ENCODE results near the gene CDC42BPB.

CDC42BPB gene

GRCh38 chr14:102911991-102912761 is 145.2 kb downstream of the CDC42BPB start:
- DNase-seq, result no peak

DNA sequence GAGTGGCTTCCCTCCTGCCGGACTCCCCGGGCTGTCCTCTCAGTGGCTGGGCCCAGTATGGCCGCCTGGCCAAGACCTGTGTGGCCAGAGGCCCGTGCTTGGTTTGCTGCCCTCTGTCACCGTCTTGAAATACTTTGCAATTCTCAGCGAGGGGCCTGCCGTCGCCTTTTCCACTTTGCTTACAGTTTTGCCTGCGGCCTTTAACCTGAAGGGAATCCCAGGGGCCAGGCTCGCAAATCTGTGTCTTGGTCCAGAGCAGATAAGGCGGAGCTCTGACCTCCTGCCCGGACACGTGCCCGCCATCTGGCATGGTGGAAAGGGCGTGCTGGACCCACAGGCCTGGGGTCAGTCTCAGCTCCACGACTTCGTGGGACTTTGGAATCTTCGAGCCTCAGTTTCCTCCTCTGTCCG is 145.8 kb downstream of the CDC42BPB start:
- DNase-seq, result no peak

- no peak for DNase-seq
Measured at GRCh38 chr14:102910442-102910841, 146.9 kb downstream of the CDC42BPB start.

GRCh38 chr14:102909911-102910310 is 147.4 kb downstream of the CDC42BPB start:
- no peak for DNase-seq

DNA sequence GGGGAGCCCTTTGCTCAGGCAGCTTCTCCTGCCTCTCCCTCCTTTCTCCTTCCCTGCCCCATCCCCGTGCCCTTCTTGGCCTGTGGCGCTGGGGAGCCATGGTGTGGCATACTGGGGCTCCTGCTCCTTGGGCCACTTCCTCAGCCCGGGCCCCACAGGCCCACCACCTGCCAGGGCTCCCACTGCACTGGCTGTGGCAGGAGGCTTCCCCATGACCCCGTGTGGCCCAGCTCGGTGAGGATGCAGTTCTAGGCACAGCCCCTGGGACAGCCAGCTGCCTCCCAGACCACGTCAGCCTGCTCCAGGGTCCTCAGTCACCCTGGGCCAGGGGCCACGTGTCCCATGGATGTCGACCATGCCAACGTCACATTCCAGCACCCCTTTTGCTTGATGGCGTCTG is 147.9 kb downstream of the CDC42BPB start:
- DNase-seq, result no peak

DNA sequence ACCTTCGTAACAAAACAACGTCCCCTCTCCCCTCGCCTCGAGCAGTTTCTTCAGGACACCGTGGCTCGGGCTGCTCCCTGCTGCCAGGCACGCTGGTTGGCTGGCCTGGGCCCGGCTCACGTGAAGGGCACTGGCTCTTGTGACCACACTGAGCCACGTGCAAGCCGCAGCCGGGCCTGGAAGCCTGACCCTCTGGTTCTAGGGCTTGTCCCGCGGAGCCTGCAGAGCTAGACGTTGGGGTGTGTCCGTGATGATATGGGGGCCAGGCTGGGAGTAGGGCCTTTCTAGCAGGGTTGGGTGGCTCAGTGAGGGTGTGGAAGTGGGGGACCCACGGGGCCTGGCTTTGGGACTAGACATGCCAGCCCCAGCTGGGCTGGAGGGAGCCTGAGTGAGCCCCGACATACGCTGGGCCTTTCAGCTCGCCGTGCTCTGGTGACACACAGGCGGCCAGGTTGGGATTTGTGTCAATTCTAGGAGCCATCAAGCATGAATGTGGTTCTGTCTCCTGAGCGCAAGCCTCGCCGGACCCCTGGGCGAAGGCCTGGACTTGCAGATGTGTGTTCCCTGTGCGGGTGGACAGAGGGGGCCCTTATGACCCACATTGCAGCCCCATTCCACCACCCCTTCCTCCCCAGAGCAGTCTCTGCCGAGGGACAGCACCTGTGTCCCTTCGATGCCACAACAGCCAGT is 148.4 kb downstream of the CDC42BPB start:
- no peak for DNase-seq

DNA sequence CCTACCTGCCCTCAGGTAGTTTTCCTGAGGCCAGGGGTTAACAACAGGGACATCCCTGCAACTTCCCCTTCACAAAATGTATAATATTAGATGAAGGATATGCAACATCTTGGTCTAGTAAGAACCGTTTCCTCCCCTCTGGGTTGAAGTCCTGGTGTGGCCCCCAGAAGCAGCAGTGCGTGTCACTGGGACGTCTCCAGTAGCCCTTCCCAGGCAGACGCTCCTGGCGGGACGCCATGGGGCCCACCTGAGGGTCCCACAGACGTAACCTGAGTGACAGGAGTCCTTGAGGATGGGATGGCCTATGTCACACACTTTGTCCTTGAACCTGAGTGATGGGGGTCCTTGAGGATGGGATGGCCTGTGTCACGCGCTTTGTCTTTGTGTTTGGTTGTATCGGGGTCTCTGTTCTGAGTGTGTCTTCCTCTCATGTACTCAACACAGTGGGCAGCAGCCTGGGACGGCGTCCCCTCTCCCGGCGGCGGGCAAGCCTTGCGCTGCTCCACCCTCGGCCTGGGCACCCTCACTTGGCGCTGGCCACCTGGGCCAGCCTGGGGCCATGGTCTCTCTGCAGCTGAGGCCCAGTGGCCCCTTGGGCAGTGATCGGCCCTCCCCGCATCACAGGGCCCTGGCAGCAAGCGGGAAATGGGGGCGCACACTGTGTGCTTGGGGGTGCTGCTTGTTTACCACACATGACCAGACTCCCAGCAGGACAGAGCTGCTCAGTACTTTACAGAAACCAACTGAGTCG is 149.2 kb downstream of the CDC42BPB start:
- no peak for DNase-seq

GRCh38 chr14:102907303-102907844 is 150.0 kb downstream of the CDC42BPB start:
- DNase-seq, result no peak

GRCh38 chr14:102906616-102907302 is 150.6 kb downstream of the CDC42BPB start:
- no peak for DNase-seq

GRCh38 chr14:102905116-102906108 is 151.9 kb downstream of the CDC42BPB start:
- no peak for DNase-seq

GRCh38 chr14:102903889-102904512 is 153.3 kb downstream of the CDC42BPB start:
- no peak for DNase-seq

GRCh38 chr14:102903248-102903888 is 154.0 kb downstream of the CDC42BPB start:
- no peak for DNase-seq

GRCh38 chr14:102902523-102903247 is 154.7 kb downstream of the CDC42BPB start:
- no peak for DNase-seq

- DNase-seq, result no peak
Measured at GRCh38 chr14:102902086-102902485, 155.3 kb downstream of the CDC42BPB start.

DNA sequence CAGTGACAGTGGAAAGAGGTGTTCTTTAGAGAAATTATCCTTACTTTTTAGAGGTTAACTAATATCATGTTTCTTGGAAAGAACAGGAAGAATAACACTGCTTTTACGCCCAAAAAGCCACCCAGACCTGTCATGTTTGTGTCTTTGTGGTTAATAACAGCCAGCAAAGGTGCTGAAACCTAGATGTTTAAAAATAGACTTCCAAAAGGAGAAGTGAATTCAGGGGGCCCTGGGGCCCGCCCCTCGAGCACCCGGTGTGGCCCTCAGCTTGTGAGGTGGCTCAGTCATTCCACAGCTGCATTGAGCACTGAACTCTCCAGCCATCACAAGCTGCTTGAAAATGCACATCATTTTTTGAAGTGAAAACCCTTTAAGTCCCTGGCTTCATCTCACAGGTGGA is 155.7 kb downstream of the CDC42BPB start:
- no peak for DNase-seq

DNA sequence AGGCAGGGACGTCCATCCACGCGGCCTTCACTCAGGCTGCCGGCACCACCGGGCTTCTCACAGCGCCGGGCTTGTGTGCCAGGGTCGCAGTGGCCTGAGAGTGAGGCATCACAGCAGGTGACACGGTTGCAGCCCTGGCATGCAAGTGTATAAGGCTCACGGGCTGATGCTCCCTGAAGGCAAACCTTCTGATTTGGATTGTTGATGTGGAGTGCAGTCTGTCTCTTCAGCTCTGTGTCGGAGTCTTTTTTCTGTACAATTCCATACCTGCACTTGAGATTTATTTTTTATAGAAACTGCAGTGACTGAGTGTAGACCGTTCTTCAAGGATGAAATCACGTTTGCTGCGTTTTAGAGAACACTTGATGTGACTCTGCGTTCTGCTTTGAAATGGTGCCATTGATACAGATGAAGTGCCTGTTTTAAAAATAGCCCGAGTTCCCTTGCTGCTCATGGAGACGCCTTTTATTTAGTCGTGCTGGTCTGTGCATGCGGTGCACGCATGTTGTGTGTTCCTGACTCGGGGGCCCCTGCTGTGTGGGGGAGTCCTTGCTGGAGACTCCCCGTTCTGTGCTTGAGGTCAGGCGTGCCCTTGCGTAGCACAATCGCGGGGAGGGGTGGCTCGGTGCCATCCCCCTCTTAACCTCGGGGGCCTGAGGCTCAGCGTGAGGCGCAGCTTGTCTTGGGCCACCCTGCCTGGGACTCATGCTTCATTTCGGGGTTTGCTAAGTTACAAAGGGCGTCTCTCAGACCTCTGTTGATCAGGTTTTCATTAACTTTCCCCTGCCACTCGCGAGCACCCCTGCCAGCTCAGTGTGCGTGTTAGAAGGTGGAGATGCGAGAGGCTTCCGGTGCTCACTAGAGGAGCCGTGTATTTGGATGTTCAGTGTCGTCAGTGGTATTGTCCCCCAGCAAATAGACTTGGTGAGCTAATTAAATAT is 156.4 kb downstream of the CDC42BPB start:
- no peak for DNase-seq

- DNase-seq, result no peak
Measured at GRCh38 chr14:102899516-102899900, 157.8 kb downstream of the CDC42BPB start.

Measured in right kidney (tissue), 1 donor.